CD14-positive monocyte (primary cell): ENCODE data around the gene RAB18. TPM values are rescaled to one million over a fixed set of nuclear protein-coding genes. Genes with fewer than 3 reads are reported as not detected.

Experiments used
- DNase-seq, 3 donors: peaks; one replicate each; pipeline ENCODE4 v3.0.0-alpha.2; 2011 to 2022
- H2AFZ ChIP-seq: 2 replicates; pipeline ENCODE4 v1.6.0; 2012; ENCODE audit warnings: mild to moderate bottlenecking, low read depth, low read length, inconsistent platforms; ENCODE audit not compliant: insufficient read depth, poor library complexity, severe bottlenecking
- H3K27ac ChIP-seq, 2 donors: 1 replicate in 1 of 2; 2 replicates in 1 of 2; pipeline ENCODE4 v1.5.1; 2012 to 2013; ENCODE audit warnings: low read length in 2 of 2, control low read depth in 1 of 2, inconsistent platforms in 1 of 2, low read depth in 1 of 2, mild to moderate bottlenecking in 1 of 2
- H3K27me3 ChIP-seq, 2 donors: one replicate each; pipeline versions ENCODE4 v1.6.0 to v1.6.1; 2011 to 2013; ENCODE audit warnings: low read length in 2 of 2; ENCODE audit not compliant: control insufficient read depth in 2 of 2, insufficient read depth in 2 of 2
- H3K36me3 ChIP-seq, 2 donors: replicated peaks in 1 of 2; 1 replicate in 1 of 2; 2 replicates in 1 of 2; pipeline versions ENCODE4 v1.5.1 to v1.6.1; 2012 to 2013; ENCODE audit warnings: low read length in 2 of 2, control low read depth in 1 of 2, inconsistent platforms in 1 of 2, mild to moderate bottlenecking in 1 of 2; ENCODE audit not compliant: insufficient read depth in 2 of 2, control insufficient read depth in 1 of 2
- H3K4me1 ChIP-seq, 2 donors: 1 replicate in 1 of 2; 2 replicates in 1 of 2; pipeline versions ENCODE4 v1.5.1 to v1.6.1; 2012 to 2013; ENCODE audit warnings: low read length in 2 of 2, control low read depth in 1 of 2, inconsistent platforms in 1 of 2, mild to moderate bottlenecking in 1 of 2, moderate library complexity in 1 of 2; ENCODE audit not compliant: insufficient read depth in 2 of 2, control insufficient read depth in 1 of 2
- H3K4me2 ChIP-seq: replicated peaks from 2 replicates; pipeline ENCODE3; 2012; ENCODE audit warnings: low read length, moderate library complexity, mild to moderate bottlenecking; ENCODE audit not compliant: poor library complexity, severe bottlenecking; ENCODE audit errors: extremely low read depth
- H3K4me3 ChIP-seq, 3 experiments: fragments of 200-600 bp in 1 of 3; sonication (generic) in 1 of 3; replicated peaks in 1 of 3; 1 replicate in 2 of 3; 2 replicates in 1 of 3; pipeline ENCODE4 v1.5.1; 2011 to 2013; ENCODE audit warnings: low read length in 3 of 3, mild to moderate bottlenecking in 3 of 3, control low read depth in 2 of 3, low read depth in 2 of 3, inconsistent platforms in 1 of 3, moderate library complexity in 1 of 3
- H3K79me2 ChIP-seq: 2 replicates; pipeline ENCODE4 v1.6.0; 2012; ENCODE audit warnings: mild to moderate bottlenecking, control low read depth, inconsistent platforms, low read length, moderate library complexity; ENCODE audit not compliant: insufficient read depth
- H3K9ac ChIP-seq: 2 replicates; pipeline ENCODE4 v1.6.0; 2017; ENCODE audit warnings: low read length, mild to moderate bottlenecking; ENCODE audit not compliant: insufficient read depth, poor library complexity, severe bottlenecking
- H3K9me3 ChIP-seq, 2 donors: replicated peaks in 1 of 2; 1 replicate in 1 of 2; 2 replicates in 1 of 2; pipeline versions ENCODE4 v1.5.1 to v1.6.1; 2012 to 2013; ENCODE audit warnings: low read length in 2 of 2, control low read depth in 1 of 2; ENCODE audit not compliant: control insufficient read depth in 1 of 2, insufficient read depth in 1 of 2
- H4K20me1 ChIP-seq: 2 replicates; pipeline ENCODE4 v1.6.0; 2012; ENCODE audit warnings: mild to moderate bottlenecking, low read length, control low read depth, moderate library complexity; ENCODE audit not compliant: insufficient read depth
- H3K27ac Mint-ChIP-seq, 7 donors: one replicate each; pipeline ENCODE4 v1.8.0; 2020; ENCODE audit warnings: mild to moderate bottlenecking in 7 of 7, mixed read lengths in 7 of 7, moderate library complexity in 6 of 7, inconsistent platforms in 2 of 7
- H3K27me3 Mint-ChIP-seq, 3 donors: one replicate each; pipeline ENCODE4 v1.8.0; 2021 to 2022; ENCODE audit warnings: low read depth in 3 of 3, mild to moderate bottlenecking in 3 of 3, mixed read lengths in 3 of 3, moderate library complexity in 3 of 3, inconsistent platforms in 1 of 3
- H3K36me3 Mint-ChIP-seq, 2 donors: one replicate each; pipeline ENCODE4 v1.8.0; 2020; ENCODE audit warnings: mixed read lengths in 2 of 2, inconsistent platforms in 1 of 2, mild to moderate bottlenecking in 1 of 2
- H3K4me1 Mint-ChIP-seq: one replicate; pipeline ENCODE4 v1.8.0; 2020; ENCODE audit warnings: mild to moderate bottlenecking, mixed read lengths
- H3K4me3 Mint-ChIP-seq, 2 donors: one replicate each; pipeline ENCODE4 v1.8.0; 2020; ENCODE audit warnings: mild to moderate bottlenecking in 2 of 2, mixed read lengths in 2 of 2, moderate library complexity in 1 of 2
- H3K9me3 Mint-ChIP-seq, 7 donors: one replicate each; pipeline ENCODE4 v1.8.0; 2020 to 2022; ENCODE audit warnings: mixed read lengths in 7 of 7, mild to moderate bottlenecking in 6 of 7, moderate library complexity in 6 of 7, inconsistent platforms in 2 of 7
- WGBS: methylation state at CpG from one replicate; pipeline ENCODE4 v1.1.5; 2013; ENCODE audit warnings: missing lambda C conversion rate; ENCODE audit not compliant: insufficient coverage; 5-methylcytosine and 5-hydroxymethylcytosine counted together
- intact Hi-C, 2 donors: fragments of 100-400 bp; cut with micrococcal nuclease; formaldehyde crosslinking; loops; one replicate each; pipeline versions ENCODE4 v1.15.0 to v1.15.1; 2023
- polyA plus RNA-seq, 3 donors: library from polyadenylated mRNA; depleted of rRNA in 1 of 3; unstranded in 2 of 3; stranded (reverse) in 1 of 3; fragments of 300-500 nt in 2 of 3; fragments of >200 nt in 1 of 3; fragmentation: Illumina TruSeq in 2 of 3; gene quantifications; 1 replicate in 2 of 3; 2 replicates in 1 of 3; pipeline ENCODE4 v1.2.3, GENCODE V29; 2012 to 2021
- TF ChIP-seq, protein P1 (sequence below): fragments of 200-600 bp; IDR thresholded peaks from one replicate; pipeline ENCODE4 v1.8.0; 2022; ENCODE audit warnings: antibody characterized with exemption, mild to moderate bottlenecking

RAB18 gene
- polyA plus RNA-seq, 3 donors: 22.1 to 133 (median 117) TPM

DNA sequence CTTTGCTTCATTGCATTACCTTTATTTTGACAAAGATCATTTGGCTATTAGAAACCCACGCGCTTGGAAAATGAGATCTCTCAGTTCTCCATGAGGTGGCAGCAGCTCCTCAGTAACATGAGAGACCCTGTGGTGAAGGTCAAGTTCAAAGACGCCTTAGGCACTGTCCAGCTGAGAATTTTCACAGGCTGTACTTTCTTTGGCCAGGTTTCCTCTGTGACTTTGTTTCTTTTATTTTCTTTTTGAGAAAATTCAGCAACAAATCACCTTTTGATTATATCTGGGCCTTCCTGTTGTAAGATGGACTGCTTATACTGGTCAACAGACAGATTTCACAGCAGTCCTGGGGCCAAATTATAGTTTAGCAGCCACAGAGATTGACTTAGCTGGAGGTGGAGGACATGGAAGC lies 54.5 kb downstream of the RAB18 start:
- 6% methylated on average over 2 of the region's 3 CpGs for WGBS
- no peaks in the 10 kb centered on the region for H3K36me3 Mint-ChIP-seq
- TF ChIP-seq, protein P1, sequence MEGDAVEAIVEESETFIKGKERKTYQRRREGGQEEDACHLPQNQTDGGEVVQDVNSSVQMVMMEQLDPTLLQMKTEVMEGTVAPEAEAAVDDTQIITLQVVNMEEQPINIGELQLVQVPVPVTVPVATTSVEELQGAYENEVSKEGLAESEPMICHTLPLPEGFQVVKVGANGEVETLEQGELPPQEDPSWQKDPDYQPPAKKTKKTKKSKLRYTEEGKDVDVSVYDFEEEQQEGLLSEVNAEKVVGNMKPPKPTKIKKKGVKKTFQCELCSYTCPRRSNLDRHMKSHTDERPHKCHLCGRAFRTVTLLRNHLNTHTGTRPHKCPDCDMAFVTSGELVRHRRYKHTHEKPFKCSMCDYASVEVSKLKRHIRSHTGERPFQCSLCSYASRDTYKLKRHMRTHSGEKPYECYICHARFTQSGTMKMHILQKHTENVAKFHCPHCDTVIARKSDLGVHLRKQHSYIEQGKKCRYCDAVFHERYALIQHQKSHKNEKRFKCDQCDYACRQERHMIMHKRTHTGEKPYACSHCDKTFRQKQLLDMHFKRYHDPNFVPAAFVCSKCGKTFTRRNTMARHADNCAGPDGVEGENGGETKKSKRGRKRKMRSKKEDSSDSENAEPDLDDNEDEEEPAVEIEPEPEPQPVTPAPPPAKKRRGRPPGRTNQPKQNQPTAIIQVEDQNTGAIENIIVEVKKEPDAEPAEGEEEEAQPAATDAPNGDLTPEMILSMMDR: peak; percentile 76
- no peaks in the 10 kb centered on the region for H3K4me1 Mint-ChIP-seq
- peak overlapping the region in 1 of 7 donors; percentile 7 for H3K27ac Mint-ChIP-seq
- intact Hi-C loops: loop anchor here (5.0 kb wide), 2 partner anchors 94 to 99 kb away; no protein-coding TSS in a partner anchor
- Histone ChIP-seq H3K27me3 (no peaks in the 10 kb centered on the region), H3K4me3 (no peak overlapping the region), H3K9ac (no peak overlapping the region), H3K36me3 (no peaks in the 10 kb centered on the region), H3K4me1 (no peaks in the 10 kb centered on the region), H4K20me1 (no peaks in the 10 kb centered on the region), H3K79me2 (no peaks in the 10 kb centered on the region), H3K9me3 (no peaks in the 10 kb centered on the region), H3K27ac (no peak overlapping the region), H2AFZ (no peak overlapping the region), H3K4me2 (no peak overlapping the region)
- H3K4me3 Mint-ChIP-seq: no peak overlapping the region
- peaks cover 0 to 1% (median 0%) of the 10 kb centered on the region in 7 donors for H3K9me3 Mint-ChIP-seq
- peak; percentile 46 to 66 (median 59) for DNase-seq
- peaks cover 0 to 5% (median 0%) of the 10 kb centered on the region in 3 donors for H3K27me3 Mint-ChIP-seq

DNA sequence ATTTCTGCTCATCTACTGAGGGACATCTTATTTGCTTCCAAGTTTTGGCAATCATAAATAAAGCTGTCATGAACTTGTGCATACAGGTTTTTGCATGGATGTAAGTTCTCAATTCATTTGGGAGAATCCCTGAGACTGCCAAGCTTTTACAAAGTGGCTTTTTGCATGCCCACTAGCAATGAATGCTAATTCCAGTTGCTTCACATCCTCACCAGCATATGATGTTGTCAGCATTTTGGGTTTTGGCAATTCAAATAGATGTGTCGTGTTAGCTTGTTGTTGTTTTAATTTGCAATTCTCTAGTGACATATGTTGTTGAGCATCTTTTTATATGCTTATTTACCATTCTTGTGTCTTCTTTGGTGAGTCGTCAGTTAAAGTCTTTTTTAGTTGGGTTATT lies 57.2 kb downstream of the RAB18 start:
- TF ChIP-seq, protein P1: no peak
- no CpG with 5 or more reads among the region's 2 CpGs for WGBS

More for the DNA sequence above, 57.2 kb downstream of the RAB18 start:
- Histone ChIP-seq H3K4me3 (no peak overlapping the region), H3K27me3 (no peaks in the 10 kb centered on the region), H3K9ac (no peak overlapping the region), H3K36me3 (no peaks in the 10 kb centered on the region), H3K4me2 (no peak overlapping the region), H3K27ac (no peak overlapping the region), H3K79me2 (no peaks in the 10 kb centered on the region), H3K4me1 (peaks cover 0 to 12% of the 10 kb centered on the region in 2 donors), H4K20me1 (no peaks in the 10 kb centered on the region), H2AFZ (no peak overlapping the region), H3K9me3 (no peaks in the 10 kb centered on the region)
- Mint-ChIP-seq H3K27ac (no peak overlapping the region), H3K4me1 (peaks cover 13% of the 10 kb centered on the region), H3K27me3 (peaks cover 0 to 5% (median 2%) of the 10 kb centered on the region in 3 donors), H3K9me3 (peaks cover 0 to 1% (median 0%) of the 10 kb centered on the region in 7 donors), H3K4me3 (no peak overlapping the region), H3K36me3 (no peaks in the 10 kb centered on the region)
- intact Hi-C loops: no loop called here
- no peak for DNase-seq
